ENCODE results near the gene SLC6A6.

Gene SLC6A6

GRCh38 chr3:14467814-14468620, 65.6 kb downstream of the SLC6A6 start:
- no peak for TF ChIP-seq POLR2A (IDR thresholded peaks at IDR 0.05; ENCODE audit: low read depth, low read length)
- no peak for FAIRE-seq
- DNase-seq (ENCODE audit: insufficient read length, low spot score) = peak; percentile 58

- TF ChIP-seq POLR2A (IDR thresholded peaks at IDR 0.05; ENCODE audit: low read depth, low read length) = no peak
- DNase-seq (ENCODE audit: insufficient read length, low spot score) (no peak), FAIRE-seq (no peak)
Observed at GRCh38 chr3:14468621-14468981, 66.2 kb downstream of the SLC6A6 start.

GRCh38 chr3:14470461-14470860, 68.1 kb downstream of the SLC6A6 start:
- FAIRE-seq (no peak), DNase-seq (ENCODE audit: insufficient read length, low spot score) (no peak)
- TF ChIP-seq POLR2A (IDR thresholded peaks at IDR 0.05; ENCODE audit: low read depth, low read length) = no peak

GRCh38 chr3:14471016-14471415, 68.6 kb downstream of the SLC6A6 start:
- no peak for DNase-seq (ENCODE audit: insufficient read length, low spot score)
- no peak for FAIRE-seq
- TF ChIP-seq POLR2A (IDR thresholded peaks at IDR 0.05; ENCODE audit: low read depth, low read length) = no peak

- FAIRE-seq = no peak
- no peak for TF ChIP-seq POLR2A (IDR thresholded peaks at IDR 0.05; ENCODE audit: low read depth, low read length)
- DNase-seq (ENCODE audit: insufficient read length, low spot score) = no peak
Observed at GRCh38 chr3:14471690-14472089, 69.3 kb downstream of the SLC6A6 start.

GRCh38 chr3:14472471-14473351, 70.3 kb downstream of the SLC6A6 start:
- FAIRE-seq = peak; percentile 60
- no peak for TF ChIP-seq POLR2A (IDR thresholded peaks at IDR 0.05; ENCODE audit: low read depth, low read length)
- peak; percentile 97 for DNase-seq (ENCODE audit: insufficient read length, low spot score)

- TF ChIP-seq POLR2A (IDR thresholded peaks at IDR 0.05; ENCODE audit: low read depth, low read length) = no peak
- no peak for FAIRE-seq
- no peak for DNase-seq (ENCODE audit: insufficient read length, low spot score)
Observed at GRCh38 chr3:14473411-14473891, 71.0 kb downstream of the SLC6A6 start.

- DNase-seq (ENCODE audit: insufficient read length, low spot score) (no peak), FAIRE-seq (no peak)
- no peak for TF ChIP-seq POLR2A (IDR thresholded peaks at IDR 0.05; ENCODE audit: low read depth, low read length)
Observed at GRCh38 chr3:14474363-14475081, 72.1 kb downstream of the SLC6A6 start.

- DNase-seq (ENCODE audit: insufficient read length, low spot score) (no peak), FAIRE-seq (no peak)
- no peak for TF ChIP-seq POLR2A (IDR thresholded peaks at IDR 0.05; ENCODE audit: low read depth, low read length)
Observed at GRCh38 chr3:14475621-14476020, 73.2 kb downstream of the SLC6A6 start.

- TF ChIP-seq POLR2A (IDR thresholded peaks at IDR 0.05; ENCODE audit: low read depth, low read length) = no peak
- FAIRE-seq (no peak), DNase-seq (ENCODE audit: insufficient read length, low spot score) (no peak)
Observed at GRCh38 chr3:14476583-14477265, 74.3 kb downstream of the SLC6A6 start.

GRCh38 chr3:14477311-14477935, 75.0 kb downstream of the SLC6A6 start:
- FAIRE-seq (no peak), DNase-seq (ENCODE audit: insufficient read length, low spot score) (no peak)
- no peak for TF ChIP-seq POLR2A (IDR thresholded peaks at IDR 0.05; ENCODE audit: low read depth, low read length)

- no peak for TF ChIP-seq POLR2A (IDR thresholded peaks at IDR 0.05; ENCODE audit: low read depth, low read length)
- no peak for FAIRE-seq
- no peak for DNase-seq (ENCODE audit: insufficient read length, low spot score)
Observed at GRCh38 chr3:14478956-14479550, 76.6 kb downstream of the SLC6A6 start.

- TF ChIP-seq POLR2A (IDR thresholded peaks at IDR 0.05; ENCODE audit: low read depth, low read length) = no peak
- FAIRE-seq (no peak), DNase-seq (ENCODE audit: insufficient read length, low spot score) (no peak)
Observed at GRCh38 chr3:14479591-14479990, 77.2 kb downstream of the SLC6A6 start.
